ENCODE results near the gene KLHL36. TPM values are rescaled to one million over a fixed set of nuclear protein-coding genes. Genes with fewer than 3 reads are reported as not detected.

KLHL36 gene
- total RNA-seq, 2 donors from 2014 or later: 35.8 to 47.0 TPM

DNA sequence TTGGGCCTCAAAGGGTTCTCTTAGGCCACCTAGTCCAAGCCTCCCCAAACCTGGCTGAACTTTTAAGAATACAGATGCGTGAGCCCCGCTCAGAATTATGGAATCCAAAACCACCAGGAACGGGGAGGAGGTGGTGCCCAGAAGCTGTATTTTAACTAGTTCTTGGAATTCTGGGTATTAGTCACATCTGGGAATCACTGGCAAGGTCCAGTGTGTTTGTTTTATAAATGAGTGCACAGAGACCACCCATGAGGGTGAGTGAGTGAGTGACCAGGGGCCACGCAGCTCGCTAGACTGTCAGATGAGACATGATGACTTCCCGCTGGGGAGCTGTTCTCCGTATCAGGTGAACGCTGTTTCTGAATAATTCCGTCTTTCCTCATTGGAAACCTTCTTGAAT is 14.2 kb downstream of the KLHL36 start:
- ATAC-seq: no peak
- intact Hi-C loops (cut with DNase I): no loop called here
- no peak for DNase-seq

DNA sequence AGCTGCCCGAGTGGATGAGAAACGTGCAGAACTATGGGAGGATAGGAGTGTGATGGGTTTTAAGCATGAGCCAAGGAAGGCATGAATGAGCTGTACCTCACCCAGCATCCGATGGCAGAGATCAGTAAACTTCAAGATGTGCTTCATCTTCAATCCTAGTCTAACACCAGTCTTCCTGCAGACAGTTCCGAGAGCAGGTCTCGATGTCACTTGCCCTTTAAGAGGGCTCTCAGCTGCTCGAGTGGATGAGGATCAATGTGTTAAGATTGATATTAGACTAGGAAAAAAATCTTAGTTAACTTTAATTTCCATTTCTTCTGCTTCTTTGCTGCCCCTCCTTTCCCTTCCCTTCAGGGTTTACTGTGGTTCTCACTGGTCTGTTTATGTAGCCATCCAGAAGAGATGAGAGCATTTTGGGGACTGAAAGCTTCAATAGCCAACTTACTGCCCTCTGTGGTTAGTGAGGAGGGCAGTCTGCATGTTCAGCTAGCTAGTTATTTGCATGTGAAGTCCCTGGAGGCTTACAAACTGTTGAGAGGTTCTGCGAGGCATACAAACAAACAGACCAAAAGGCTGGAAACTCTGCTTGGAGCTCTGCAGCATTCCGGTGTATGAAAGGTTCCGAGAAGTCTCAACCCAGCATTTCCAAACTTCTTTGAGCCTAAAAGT is 15.3 kb downstream of the KLHL36 start:
- ATAC-seq (no peak), DNase-seq (no peak)
- intact Hi-C loops (cut with DNase I): no loop called here

DNA sequence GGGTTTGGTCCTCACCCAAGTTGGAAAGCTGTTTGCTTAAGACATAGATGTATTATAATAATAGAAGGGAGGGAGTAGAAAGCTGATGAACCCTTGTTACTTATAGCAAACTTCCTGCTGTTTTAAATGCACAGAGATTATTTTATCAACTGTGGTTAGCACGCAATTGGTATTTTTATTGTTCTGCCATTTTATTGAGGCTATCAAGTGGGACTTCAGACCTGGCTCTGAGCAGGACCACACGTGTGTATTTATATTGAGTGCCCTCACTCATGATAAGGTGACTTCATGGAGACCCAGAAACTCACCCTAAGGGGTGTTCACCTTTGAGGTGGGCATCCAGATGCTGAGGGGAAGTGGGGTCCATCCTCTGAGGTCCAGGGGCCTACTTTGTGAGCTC is 17.0 kb downstream of the KLHL36 start:
- DNase-seq: no peak
- no peak for ATAC-seq

DNA sequence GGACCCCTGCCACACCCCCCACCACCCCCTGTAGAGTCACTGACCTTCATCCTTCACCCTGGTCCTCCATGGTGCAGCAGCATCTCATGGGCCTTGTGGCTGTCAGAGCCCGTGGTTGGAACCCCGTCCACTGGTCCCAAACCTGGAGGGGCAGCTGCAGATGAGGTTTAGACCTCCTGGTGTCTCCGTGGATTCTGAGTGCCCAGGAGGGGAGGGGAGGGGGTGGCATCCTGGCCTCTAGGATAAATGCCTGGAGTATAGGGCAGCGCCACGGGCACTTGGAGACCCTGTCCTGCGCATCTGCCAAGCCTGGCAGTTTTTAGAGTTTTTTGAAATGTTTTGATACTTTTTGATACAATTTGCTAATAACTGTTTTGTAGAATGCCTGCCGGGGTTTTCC is 17.5 kb downstream of the KLHL36 start:
- no peak for ATAC-seq
- intact Hi-C loops (cut with DNase I): no loop called here
- no peak for DNase-seq

More for the DNA sequence above, 17.0 kb downstream of the KLHL36 start:
- intact Hi-C loops (cut with DNase I): no loop called here

DNA sequence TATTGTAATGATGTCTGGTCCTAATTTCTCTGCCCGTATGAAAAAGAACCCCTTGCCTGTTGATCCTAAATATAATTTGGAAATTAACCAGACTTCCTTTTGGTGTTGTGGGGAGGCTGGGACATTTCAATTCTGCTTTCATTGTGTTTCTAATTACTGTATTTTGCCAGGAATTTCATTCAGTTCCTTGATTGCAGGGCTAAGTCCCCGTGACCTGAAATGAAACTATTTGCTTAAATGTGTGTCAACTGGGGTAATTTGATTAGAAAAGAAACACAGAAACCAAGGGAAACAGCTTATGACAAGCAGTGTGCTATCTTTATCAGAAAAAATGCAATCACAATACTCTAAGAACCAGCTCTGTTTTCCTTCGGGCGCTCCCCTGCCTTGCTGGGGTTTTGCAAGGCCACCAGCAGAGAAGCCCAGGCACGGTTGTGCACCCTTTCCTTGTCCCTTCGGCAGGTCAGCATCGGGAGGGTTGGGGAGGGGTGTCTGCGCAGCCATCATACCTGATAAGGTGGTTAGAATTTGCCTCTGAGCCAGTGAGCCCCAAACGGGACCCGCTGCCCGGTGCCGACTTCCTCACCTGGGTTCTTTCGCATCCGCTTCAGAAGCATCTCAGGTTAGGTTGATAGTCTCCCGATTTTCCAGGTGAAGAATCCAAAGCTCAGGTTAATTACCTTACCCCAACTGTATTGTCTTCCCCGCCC is 19.4 kb downstream of the KLHL36 start:
- ATAC-seq (no peak), DNase-seq (no peak)
- intact Hi-C loops (cut with DNase I): no loop called here

DNA sequence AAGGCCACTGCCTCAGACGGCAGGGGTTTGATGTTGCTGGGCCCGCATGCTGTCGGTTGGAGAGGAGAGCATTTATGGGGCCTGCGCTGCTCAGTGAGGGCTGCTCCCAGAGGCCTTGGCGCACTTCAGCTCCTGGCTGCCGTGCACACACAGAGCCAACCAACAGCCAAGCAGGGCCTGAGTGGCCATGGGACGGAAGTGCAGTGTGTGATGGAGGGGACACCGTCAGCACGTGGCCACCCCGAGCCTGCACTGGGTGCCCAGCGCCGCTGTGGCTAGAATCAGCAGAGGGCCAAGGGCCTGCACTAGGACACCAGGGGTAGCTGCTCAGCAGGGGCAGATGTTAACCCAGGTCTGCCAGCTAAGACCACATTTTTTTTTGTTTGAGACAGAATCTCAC is 21.8 kb downstream of the KLHL36 start:
- ATAC-seq (no peak), DNase-seq (no peak)
- intact Hi-C loops (cut with DNase I): loop anchor here (5.0 kb wide), 2 partner anchors 57 to 302 kb away; no protein-coding TSS in a partner anchor

DNA sequence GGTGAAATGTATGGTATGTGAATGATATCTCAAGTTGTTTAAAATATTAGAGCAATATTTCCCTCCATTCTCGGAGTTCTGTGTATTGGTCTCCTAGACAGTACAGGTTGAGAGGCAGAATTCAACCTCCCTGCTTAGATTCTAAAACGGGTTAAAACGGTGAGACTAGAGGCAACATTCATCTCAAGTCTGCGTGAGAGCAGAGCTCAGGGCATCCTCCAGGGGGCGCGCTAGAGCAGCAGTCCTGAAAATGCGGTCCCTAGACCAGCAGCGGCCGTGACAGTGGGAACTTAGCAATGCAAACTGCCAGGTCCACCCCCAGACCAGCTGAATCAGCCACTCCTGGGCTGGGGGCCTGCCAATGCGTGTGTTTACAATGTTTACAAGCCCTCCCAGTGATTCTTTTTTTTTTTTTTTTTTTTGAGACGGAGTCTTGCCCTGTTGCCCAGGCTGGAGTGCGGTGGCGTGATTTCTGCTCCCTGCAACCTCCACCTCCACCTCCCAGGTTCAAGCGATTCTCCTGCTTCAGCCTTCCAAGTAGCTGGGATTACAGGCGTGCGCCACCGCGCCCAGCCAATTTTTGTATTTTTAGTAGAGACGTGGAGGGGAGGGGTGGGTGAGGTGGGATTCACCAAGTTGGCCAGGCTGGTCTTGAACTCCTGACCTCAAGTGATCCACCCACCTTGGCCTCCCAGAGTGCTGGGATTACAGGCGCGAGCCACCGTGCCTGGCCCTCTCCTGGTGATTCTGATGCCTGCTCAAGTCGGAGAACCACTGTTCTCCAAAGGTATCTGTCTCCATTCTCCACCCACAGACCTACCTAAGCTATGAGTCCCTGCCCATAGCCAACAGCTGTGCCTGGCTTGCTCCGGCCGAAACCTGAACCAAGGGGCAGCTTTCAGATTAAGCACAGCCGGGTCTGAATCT is 24.2 kb downstream of the KLHL36 start:
- peak; percentile 81 for DNase-seq
- ATAC-seq: peak; percentile 86 to 88
- intact Hi-C loops (cut with DNase I): loop anchor here (1.0 to 5.0 kb wide), 3 partner anchors 55 to 300 kb away; no protein-coding TSS in a partner anchor

DNA sequence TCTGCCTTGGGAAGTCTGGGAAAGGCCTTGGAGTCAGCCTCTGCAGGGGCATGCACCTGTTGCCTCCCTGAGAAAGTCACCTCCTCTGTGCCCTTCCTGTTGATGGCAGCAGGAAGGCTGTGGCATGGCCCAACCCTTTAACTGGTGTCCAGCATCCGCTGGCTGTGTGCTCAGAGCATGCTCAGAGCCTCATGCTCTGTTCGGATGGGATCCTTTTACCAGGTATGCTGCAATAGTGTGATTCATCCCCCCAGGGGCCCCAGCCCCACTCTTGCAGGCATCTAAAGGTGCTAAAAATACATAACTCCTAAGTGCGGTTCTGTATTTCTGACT is 24.9 kb downstream of the KLHL36 start:
- DNase-seq (no peak), ATAC-seq (no peak)
- intact Hi-C loops (cut with DNase I): loop anchor here (5.0 kb wide), 2 partner anchors 54 to 299 kb away; no protein-coding TSS in a partner anchor

DNA sequence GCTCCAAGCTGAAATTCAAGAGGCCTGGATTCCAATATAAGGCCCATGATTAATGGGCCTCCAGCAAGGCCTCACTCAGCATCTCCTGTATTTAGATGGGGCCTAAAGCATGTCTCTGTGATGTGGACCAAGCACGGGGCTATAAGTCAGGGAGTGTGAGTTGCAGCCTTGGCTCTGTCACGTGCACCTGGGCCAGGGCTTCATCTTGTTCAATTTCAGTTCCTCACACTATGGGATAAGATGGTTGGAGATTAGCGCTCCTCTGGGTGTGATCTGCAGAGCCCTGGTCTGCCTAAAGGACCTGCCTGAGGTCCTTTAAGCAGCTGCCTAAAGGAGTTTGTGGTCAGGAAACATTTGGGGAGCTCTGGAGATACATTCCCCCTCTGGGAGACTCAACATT is 25.2 kb downstream of the KLHL36 start:
- ATAC-seq: no peak
- no peak for DNase-seq
- intact Hi-C loops (cut with DNase I): loop anchor here (5.0 kb wide), 2 partner anchors 54 to 299 kb away; no protein-coding TSS in a partner anchor

DNA sequence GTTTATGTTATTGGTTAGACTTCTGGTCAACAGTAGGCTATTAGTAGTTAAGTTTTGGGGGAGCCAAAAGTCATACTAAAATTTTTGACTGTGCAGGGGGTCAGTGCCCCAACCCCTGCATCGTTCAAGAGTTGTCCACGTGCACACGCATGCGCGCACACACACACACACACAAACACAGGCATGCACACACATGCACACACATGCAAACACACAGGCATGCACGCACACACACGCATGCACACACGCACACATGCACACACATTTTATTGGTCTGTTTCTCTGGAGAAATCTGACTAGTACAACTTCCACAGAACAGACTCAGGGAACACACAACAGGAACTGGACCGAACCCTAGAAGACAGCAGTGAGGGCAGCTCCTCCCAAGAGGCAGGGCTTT is 27.1 kb downstream of the KLHL36 start:
- DNase-seq (no peak), ATAC-seq (no peak)
- intact Hi-C loops (cut with DNase I): no loop called here

DNA sequence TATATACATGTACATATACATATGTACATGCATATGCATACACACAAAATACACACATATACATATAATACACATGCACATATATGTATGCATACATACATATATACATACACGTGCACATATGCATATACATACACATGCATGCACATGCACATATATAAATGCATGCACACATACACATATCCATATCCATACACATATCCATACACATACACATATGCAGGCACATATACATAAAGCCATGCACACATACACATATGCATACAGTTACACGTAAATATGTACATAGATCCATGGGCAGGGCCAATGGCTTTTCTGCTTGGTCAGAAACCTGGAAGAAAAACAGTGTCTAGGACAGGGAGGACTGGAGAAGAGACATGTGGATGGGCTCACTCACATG is 27.6 kb downstream of the KLHL36 start:
- DNase-seq (no peak), ATAC-seq (no peak)
- intact Hi-C loops (cut with DNase I): no loop called here

DNA sequence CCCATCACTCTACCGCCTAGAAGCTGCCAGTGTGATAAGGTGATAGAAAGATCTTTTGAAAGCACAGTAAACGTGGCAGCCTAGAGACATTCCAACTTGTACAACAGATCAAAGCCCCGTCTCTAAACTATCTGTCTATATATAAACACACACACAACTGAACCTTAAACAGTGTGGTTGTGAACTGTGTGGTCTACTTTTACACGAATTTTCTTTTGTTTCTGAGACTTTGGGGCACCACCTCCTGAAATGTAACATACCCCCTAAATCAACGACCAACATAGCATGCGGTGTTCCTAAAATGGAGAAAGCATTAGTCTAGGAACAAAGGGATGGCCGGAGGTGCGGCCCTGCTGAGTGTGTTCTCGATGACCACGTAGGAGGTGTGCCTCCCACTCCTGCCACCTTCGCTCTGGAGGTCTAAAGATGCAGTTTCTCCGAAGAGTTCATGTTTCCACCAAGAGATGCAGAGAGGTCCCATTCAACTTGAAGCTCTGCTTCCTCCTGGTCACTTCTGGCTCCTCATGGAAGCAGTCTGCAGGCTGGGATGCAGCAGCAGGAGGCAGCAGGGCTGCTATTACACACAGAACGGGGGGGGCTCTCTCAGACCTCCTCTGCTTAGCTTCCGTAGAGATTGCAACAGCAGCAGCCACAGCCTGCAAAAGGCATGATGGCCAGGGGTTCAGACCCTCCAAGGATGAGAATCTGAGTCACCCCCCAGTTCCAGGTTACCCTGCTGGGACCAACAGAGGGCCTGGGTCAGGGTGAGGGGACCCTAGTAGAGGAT is 28.9 kb downstream of the KLHL36 start:
- ATAC-seq (no peak), DNase-seq (no peak)
- intact Hi-C loops (cut with DNase I): no loop called here

DNA sequence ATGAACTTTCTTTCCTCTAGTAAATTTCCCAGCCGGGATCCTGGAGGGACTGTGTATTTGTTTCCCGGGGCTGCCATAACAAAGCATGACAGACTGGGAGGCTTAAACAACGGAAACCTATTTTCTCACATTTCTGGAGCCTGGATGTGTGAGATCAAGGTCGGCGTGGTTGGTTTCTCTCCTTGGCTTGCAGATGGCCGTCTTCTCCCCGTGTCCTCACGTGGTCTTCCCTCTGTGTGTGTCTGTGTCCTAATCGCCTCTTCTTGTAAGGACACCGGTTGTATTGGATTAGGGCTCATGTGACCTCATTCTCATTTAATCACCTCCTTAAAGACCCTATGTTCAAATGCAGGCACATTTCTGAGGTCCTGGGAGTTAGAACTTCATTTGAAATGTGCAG is 29.5 kb downstream of the KLHL36 start:
- intact Hi-C loops (cut with DNase I): no loop called here
- ATAC-seq (no peak), DNase-seq (no peak)

DNA sequence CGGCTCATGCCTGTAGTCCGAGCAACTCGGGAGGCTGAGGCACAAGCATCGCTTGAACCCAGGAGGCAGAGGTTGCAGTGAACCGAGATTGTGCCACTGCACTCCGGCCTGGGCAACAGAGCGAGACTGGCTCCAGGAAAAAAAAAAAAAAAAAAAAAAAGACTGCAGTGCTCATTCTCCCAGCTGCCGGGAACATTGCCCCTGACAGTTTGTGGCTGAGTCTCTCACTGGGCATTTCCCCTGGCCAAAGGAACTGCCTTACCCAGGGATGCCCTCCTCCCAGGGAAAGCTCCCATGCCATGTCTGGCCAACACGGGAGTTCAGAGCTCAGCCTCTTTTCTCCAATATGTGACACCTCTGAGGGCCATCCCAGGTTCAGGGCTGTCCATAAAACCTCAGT is 30.2 kb downstream of the KLHL36 start:
- intact Hi-C loops (cut with DNase I): no loop called here
- DNase-seq: no peak

DNA sequence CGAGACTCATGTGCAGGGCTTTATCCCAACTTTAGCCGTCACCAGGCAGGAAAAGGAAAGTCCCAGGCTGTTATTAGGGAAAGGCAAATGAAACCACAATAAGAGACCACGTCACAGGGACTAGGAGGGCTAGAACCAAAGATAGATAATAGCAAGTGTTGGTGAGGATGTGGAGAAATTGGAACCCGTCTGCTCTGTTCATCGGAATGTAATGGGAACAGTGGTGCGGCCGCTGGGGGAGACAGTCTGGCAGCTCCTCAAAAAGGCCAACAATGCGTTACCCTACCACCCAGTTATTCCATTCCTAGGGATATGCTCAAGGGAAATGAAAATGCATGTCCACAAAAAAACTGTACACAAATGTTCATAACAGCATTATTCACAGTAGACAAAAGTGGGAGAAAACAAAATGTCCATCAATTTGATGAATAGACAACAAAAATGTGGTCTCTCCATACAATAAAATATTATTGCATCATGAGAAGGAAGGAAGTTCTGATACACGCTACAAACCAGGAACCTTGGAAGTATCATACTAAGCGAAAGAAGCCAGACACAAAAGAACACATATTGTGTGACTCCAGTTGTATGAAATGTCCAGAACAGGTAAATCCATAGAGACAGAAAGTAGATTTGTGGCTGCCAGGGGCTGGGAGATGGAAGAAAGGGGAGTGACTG is 32.0 kb downstream of the KLHL36 start:
- DNase-seq (no peak), ATAC-seq (no peak)
- intact Hi-C loops (cut with DNase I): no loop called here

More for the DNA sequence above, 30.2 kb downstream of the KLHL36 start:
- ATAC-seq: no peak

DNA sequence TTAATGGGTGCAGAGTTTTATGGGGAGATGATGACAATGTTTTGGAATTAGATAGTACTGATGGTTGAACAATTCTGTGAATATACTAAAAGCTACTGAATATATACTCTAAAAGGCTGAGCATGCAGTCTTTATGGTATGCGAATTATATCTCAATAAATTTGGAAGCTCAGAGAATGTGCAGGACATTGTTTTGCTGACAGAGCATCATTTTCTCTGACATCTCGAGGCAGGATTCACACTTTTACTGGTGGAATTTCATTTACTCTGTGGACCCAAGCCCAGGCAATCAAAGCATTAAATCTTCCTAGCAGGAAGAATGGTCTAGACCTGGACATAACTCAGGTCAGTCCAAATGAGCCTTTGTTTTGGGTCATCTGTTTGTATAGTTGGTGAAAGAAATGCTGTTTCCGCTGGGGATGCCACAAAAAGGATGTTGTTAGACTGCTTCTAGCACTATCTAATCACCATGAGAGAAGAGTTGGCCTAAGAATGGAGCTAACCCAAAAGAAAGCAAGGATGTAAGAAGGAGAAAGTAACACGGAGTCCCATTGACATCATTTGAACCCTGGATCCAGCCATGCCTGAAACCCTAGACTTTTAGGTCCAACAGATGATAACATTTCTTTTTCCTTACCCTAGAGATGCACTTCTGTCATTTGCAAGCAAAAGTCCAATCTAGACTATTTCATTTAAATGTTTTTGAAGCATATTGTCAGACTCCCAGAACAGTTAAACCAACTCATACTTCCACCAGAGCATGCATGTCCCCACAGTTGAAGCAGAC is 32.7 kb downstream of the KLHL36 start:
- ATAC-seq: no peak
- no peak for DNase-seq
- intact Hi-C loops (cut with DNase I): no loop called here

DNA sequence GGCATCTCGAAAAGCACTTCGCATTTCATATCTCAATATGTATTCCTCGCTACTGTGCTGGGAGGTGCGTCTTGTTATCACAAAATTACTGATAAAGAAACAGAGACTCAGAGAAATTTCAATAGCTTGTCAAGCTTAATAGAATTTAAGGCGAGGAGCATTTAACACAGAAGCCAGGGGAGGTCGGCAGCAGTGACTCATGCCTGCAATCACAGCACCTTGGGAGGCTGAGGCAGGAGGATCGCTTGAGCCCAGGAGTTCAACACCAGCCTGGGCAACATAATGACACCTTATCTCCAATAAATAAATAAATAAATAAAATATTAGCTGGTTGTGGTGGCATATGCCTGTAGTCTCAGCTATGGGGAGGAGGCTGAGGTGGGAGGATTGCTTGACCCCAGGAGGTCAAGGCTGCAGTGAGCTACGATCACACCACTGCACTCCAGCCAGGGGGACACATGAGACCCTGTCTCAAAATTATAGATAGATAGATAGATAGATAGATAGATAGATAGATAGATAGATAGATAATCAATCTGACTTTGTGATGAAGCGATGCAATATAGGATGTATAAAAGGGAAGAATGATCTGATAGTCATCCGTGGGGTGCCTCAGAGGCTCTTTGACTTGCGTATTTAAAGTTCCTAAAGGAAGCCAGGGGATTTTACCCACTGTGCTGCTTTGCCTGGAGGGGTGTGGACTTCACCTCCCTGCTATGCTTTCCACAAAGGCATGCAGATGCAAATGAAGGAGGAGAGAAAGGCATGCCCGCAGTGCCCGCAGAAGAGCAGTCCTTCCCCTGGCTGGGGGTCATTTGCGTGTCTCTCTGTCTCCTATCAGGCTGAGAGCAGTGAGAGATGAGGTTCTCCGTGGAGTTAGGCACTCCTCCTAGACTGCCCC is 35.6 kb downstream of the KLHL36 start:
- DNase-seq (no peak), ATAC-seq (no peak)
- intact Hi-C loops (cut with DNase I): no loop called here

Data from left cardiac atrium (tissue), 4 donors.